Transverse colon (tissue), 4 donors: ENCODE results near the gene MRPL54.

Experiments used
- CTCF ChIP-seq, 5 experiments: fragments of 200-600 bp in 3 of 5; fragments of 450-650 bp in 2 of 5; sonication (generic) in 3 of 5; IDR thresholded peaks; 1 replicate in 2 of 5; 2 replicates in 3 of 5; pipeline ENCODE4 v1.5.1; 2016 to 2017; ENCODE audit warnings: antibody characterized with exemption in 5 of 5, inconsistent platforms in 3 of 5, mild to moderate bottlenecking in 2 of 5, moderate library complexity in 1 of 5
- EP300 ChIP-seq: sonication (generic); formaldehyde crosslinking; IDR thresholded peaks from one replicate; pipeline ENCODE4 v1.6.1; 2017; ENCODE audit warnings: antibody characterized with exemption, low read depth
- POLR2A ChIP-seq: fragments of 450-650 bp; IDR thresholded peaks from one replicate; pipeline ENCODE4 v1.6.1; 2016; ENCODE audit warnings: antibody characterized with exemption, mild to moderate bottlenecking, moderate library complexity
- POLR2AphosphoS5 ChIP-seq, 3 donors: sonication (generic); formaldehyde crosslinking; IDR thresholded peaks; one replicate each; pipeline ENCODE4 v1.6.1; 2016; ENCODE audit warnings: antibody characterized with exemption in 3 of 3

DNA sequence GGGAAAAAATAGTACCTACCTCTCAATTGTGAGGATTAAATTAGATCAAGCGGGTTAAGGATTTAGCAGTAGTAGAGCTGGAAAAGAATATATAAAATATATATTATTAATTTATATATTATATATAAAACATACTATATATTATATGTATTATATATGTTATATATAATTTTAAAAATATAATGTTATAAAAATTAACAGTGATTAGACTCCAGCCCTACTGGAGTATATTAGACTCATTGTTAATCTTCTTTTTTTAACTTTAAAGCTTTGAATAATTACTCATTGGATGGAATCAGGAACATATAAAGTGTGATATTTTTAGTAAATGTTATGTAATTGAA is 380 bp upstream of the MRPL54 start:
- TF ChIP-seq CTCF (IDR thresholded peaks at IDR 0.05) (no peak), EP300 (no peak), POLR2A (no peak), POLR2AphosphoS5 (IDR thresholded peaks at IDR 0.05) (no peak)
